Kidney tubule cell (primary cell): ENCODE measurements around the gene IGF2.
"Not testable (repeated sequence)": the region's sequence is repeated elsewhere in the genome, so short reads cannot be mapped to it uniquely, and the experiment has no call there.

Source experiments
- DNase-seq: peaks from one replicate; pipeline ENCODE4 v3.0.0-alpha.2; 2018; ENCODE audit warnings: low spot score

Gene IGF2

GRCh38 chr11:2136209-2136951 is 2.8 kb downstream of the IGF2 start:
- DNase-seq, result no peak

GRCh38 chr11:2135648-2136201 is 3.5 kb downstream of the IGF2 start:
- DNase-seq, result no peak

- DNase-seq, result no peak
Measured at GRCh38 chr11:2135018-2135569, 4.1 kb downstream of the IGF2 start.

GRCh38 chr11:2134022-2135010 is 4.9 kb downstream of the IGF2 start:
- DNase-seq, result no peak

- DNase-seq, result no peak
Measured at GRCh38 chr11:2133241-2134021, 5.8 kb downstream of the IGF2 start.

- no peak for DNase-seq
Measured at GRCh38 chr11:2132874-2133240, 6.3 kb downstream of the IGF2 start.

- no peak for DNase-seq
Measured at GRCh38 chr11:2132246-2132645, 6.9 kb downstream of the IGF2 start.

- DNase-seq, result no peak
Measured at GRCh38 chr11:2131371-2132236, 7.6 kb downstream of the IGF2 start.

GRCh38 chr11:2130881-2131352 is 8.3 kb downstream of the IGF2 start:
- no peak for DNase-seq

GRCh38 chr11:2129699-2130366 is 9.4 kb downstream of the IGF2 start:
- DNase-seq, result no peak

GRCh38 chr11:2129308-2129698 is 9.9 kb downstream of the IGF2 start:
- DNase-seq, result no peak

- DNase-seq, result no peak
Measured at GRCh38 chr11:2128511-2129307, 10.5 kb downstream of the IGF2 start.

- no peak for DNase-seq
Measured at GRCh38 chr11:2128130-2128510, 11.1 kb downstream of the IGF2 start.

GRCh38 chr11:2127482-2128129 is 11.6 kb downstream of the IGF2 start:
- DNase-seq, result no peak

- DNase-seq, result no peak
Measured at GRCh38 chr11:2126520-2127085, 12.6 kb downstream of the IGF2 start.

- not testable (repeated sequence) for DNase-seq
Measured at GRCh38 chr11:2124736-2125484, 14.3 kb downstream of the IGF2 start.

GRCh38 chr11:2123628-2123960 is 15.6 kb downstream of the IGF2 start:
- no peak for DNase-seq
